ENCODE results near the gene ATG2A.

ATG2A gene

GRCh38 chr11:64900774-64901173 lies 16.2 kb downstream of the ATG2A start:
- DNase-seq: no peak

- DNase-seq: no peak
Observed at GRCh38 chr11:64900263-64900678, 16.7 kb downstream of the ATG2A start.

- DNase-seq: no peak
Observed at GRCh38 chr11:64898541-64898940, 18.5 kb downstream of the ATG2A start.

- DNase-seq: no peak
Observed at GRCh38 chr11:64898076-64898445, 18.9 kb downstream of the ATG2A start.

GRCh38 chr11:64897381-64898075 lies 19.5 kb downstream of the ATG2A start:
- no peak for DNase-seq

- DNase-seq: no peak
Observed at GRCh38 chr11:64896448-64897022, 20.5 kb downstream of the ATG2A start.

GRCh38 chr11:64894812-64895452 lies 22.1 kb downstream of the ATG2A start:
- no peak for DNase-seq

- DNase-seq: no peak
Observed at GRCh38 chr11:64894070-64894811, 22.8 kb downstream of the ATG2A start.

GRCh38 chr11:64893194-64894069 lies 23.6 kb downstream of the ATG2A start:
- no peak for DNase-seq

- DNase-seq: no peak
Observed at GRCh38 chr11:64892838-64893193, 24.2 kb downstream of the ATG2A start.

- DNase-seq: no peak
Observed at GRCh38 chr11:64892411-64892831, 24.6 kb downstream of the ATG2A start.

- DNase-seq: no peak
Observed at GRCh38 chr11:64891880-64892279, 25.1 kb downstream of the ATG2A start.

- no peak for DNase-seq
Observed at GRCh38 chr11:64891215-64891848, 25.7 kb downstream of the ATG2A start.

GRCh38 chr11:64890522-64890939 lies 26.5 kb downstream of the ATG2A start:
- no peak for DNase-seq

GRCh38 chr11:64888729-64889511 lies 28.1 kb downstream of the ATG2A start:
- no peak for DNase-seq

- no peak for DNase-seq
Observed at GRCh38 chr11:64888406-64888728, 28.6 kb downstream of the ATG2A start.

GRCh38 chr11:64887757-64888405 lies 29.1 kb downstream of the ATG2A start:
- no peak for DNase-seq

GRCh38 chr11:64887234-64887756 lies 29.7 kb downstream of the ATG2A start:
- no peak for DNase-seq

- no peak for DNase-seq
Observed at GRCh38 chr11:64885367-64886286, 31.4 kb downstream of the ATG2A start.

- DNase-seq: no peak
Observed at GRCh38 chr11:64884019-64884418, 33.0 kb downstream of the ATG2A start.

Data from cortex of kidney (tissue), 1 donor.